Sigmoid colon (tissue), 4 donors: ENCODE results near the gene SPATA20.

Experiments used
- CTCF ChIP-seq, 4 experiments: fragments of 450-650 bp in 3 of 4; fragments of 200-600 bp in 1 of 4; IDR thresholded peaks; one replicate each; pipeline ENCODE4 v1.5.1; 2016 to 2019; ENCODE audit warnings: antibody characterized with exemption in 4 of 4, mild to moderate bottlenecking in 3 of 4, moderate library complexity in 2 of 4
- POLR2A ChIP-seq, 2 donors: fragments of 450-650 bp; IDR thresholded peaks; one replicate each; pipeline ENCODE4 v1.6.1; 2016; ENCODE audit warnings: antibody characterized with exemption in 2 of 2, mild to moderate bottlenecking in 2 of 2, moderate library complexity in 2 of 2
- POLR2AphosphoS5 ChIP-seq, 4 donors: sonication (generic); formaldehyde crosslinking; IDR thresholded peaks; one replicate each; pipeline ENCODE4 v1.6.1; 2017; ENCODE audit warnings: antibody characterized with exemption in 4 of 4

- TF ChIP-seq CTCF (IDR thresholded peaks at IDR 0.05) (no peak), POLR2AphosphoS5 (IDR thresholded peaks at IDR 0.05) (no peak), POLR2A (IDR thresholded peaks at IDR 0.05) (no peak)
These were observed 29.2 kb upstream of the SPATA20 start for GRCh38 chr17:50517504-50518383.
